OCI-LY7 (cell line): ENCODE data around the gene LY6G5C. TPM values are rescaled to one million over a fixed set of nuclear protein-coding genes. Genes with fewer than 3 reads are reported as not detected.

Source experiments
- BruUV-seq: library from RNA; stranded (reverse); fragments of 400-500 nt; replicated peaks from 2 replicates; lab custom pipeline; 2021; lab: Mats Ljungman, UMichigan
- CTCF ChIA-PET: fragments of 300-600 bp; sonication (Branson Sonifier 250); formaldehyde crosslinking; loops from one replicate; lab custom pipeline; 2022; ENCODE audit warnings: antibody characterized with exemption; ENCODE audit not compliant: unreplicated experiment; lab: Charles Lee
- POLR2A ChIA-PET: fragments of 300-600 bp; sonication (Branson Sonifier 250); formaldehyde crosslinking; loops from one replicate; lab custom pipeline; 2022; ENCODE audit warnings: antibody characterized with exemption; lab: Charles Lee
- DNase-seq: peaks from one replicate; pipeline ENCODE4 v3.0.0-alpha.2; 2015; ENCODE audit warnings: low spot score
- H2AFZ ChIP-seq: fragments of 200-600 bp; sonication (generic), shearing (Covaris generic); 2 replicates; pipeline ENCODE4 v1.6.1; 2014; ENCODE audit warnings: mild to moderate bottlenecking, antibody characterized with exemption, low read length, moderate library complexity
- H3K27ac ChIP-seq: fragments of 200-600 bp; sonication (generic); 2 replicates; pipeline ENCODE4 v1.5.1; 2014; ENCODE audit warnings: mixed run types, low read depth, mild to moderate bottlenecking, moderate library complexity, low read length, inconsistent platforms; ENCODE audit not compliant: poor library complexity, severe bottlenecking
- H3K36me3 ChIP-seq: fragments of 200-600 bp; sonication (generic); 2 replicates; pipeline ENCODE4 v1.6.1; 2014; ENCODE audit warnings: mild to moderate bottlenecking, antibody characterized with exemption, low read length, moderate library complexity, mixed read lengths; ENCODE audit not compliant: insufficient read depth
- H3K4me1 ChIP-seq: fragments of 200-600 bp; sonication (generic); 2 replicates; pipeline ENCODE4 v1.5.1; 2014; ENCODE audit warnings: mild to moderate bottlenecking, low read length; ENCODE audit not compliant: insufficient read depth, poor library complexity, severe bottlenecking
- H3K4me2 ChIP-seq: fragments of 200-600 bp; sonication (generic); 2 replicates; pipeline ENCODE4 v1.6.1; 2014; ENCODE audit warnings: mild to moderate bottlenecking, low read length
- H3K4me3 ChIP-seq: fragments of 200-600 bp; sonication (generic); 2 replicates; pipeline ENCODE4 v1.5.1; 2014; ENCODE audit warnings: mild to moderate bottlenecking, low read depth, low read length; ENCODE audit not compliant: poor library complexity, severe bottlenecking
- H3K79me2 ChIP-seq: fragments of 200-600 bp; sonication (generic); 2 replicates; pipeline ENCODE4 v1.6.1; 2016; ENCODE audit warnings: low read depth, mild to moderate bottlenecking, low read length, moderate library complexity, mixed read lengths; ENCODE audit not compliant: insufficient read depth
- H3K9me2 ChIP-seq: fragments of 200-600 bp; sonication (generic); 2 replicates; pipeline ENCODE4 v1.6.1; 2016; ENCODE audit warnings: mild to moderate bottlenecking, low read length, mixed read lengths; ENCODE audit not compliant: insufficient read depth
- H3K9me3 ChIP-seq: fragments of 200-600 bp; sonication (generic); 2 replicates; pipeline ENCODE4 v1.6.1; 2014; ENCODE audit warnings: mild to moderate bottlenecking, mixed run types, low read length, mixed read lengths
- H4K20me1 ChIP-seq: fragments of 200-600 bp; sonication (generic); 2 replicates; pipeline ENCODE4 v1.6.1; 2014; ENCODE audit warnings: mild to moderate bottlenecking, antibody characterized with exemption, low read length, moderate library complexity, mixed read lengths; ENCODE audit not compliant: insufficient read depth
- CTCF ChIP-seq: fragments of 200-600 bp; sonication (generic); conservative IDR thresholded peaks from 2 replicates; pipeline ENCODE4 v1.5.1; 2014; ENCODE audit warnings: mild to moderate bottlenecking, antibody characterized with exemption, low read length, moderate library complexity, mixed read lengths
- EZH2phosphoT487 ChIP-seq: fragments of 200-600 bp; sonication (generic); IDR thresholded peaks from 2 replicates; pipeline ENCODE4 v1.6.1; 2018; ENCODE audit warnings: low read depth, borderline replicate concordance, mild to moderate bottlenecking, mixed run types, antibody characterized with exemption, low read length, moderate library complexity, mixed read lengths
- intact Hi-C: fragments of 100-400 bp; cut with micrococcal nuclease; formaldehyde crosslinking; loops from one replicate; pipeline ENCODE4 v1.10.0; 2022; ENCODE audit not compliant: unreplicated experiment
- total RNA-seq, 2 experiments: library from RNA; depleted of rRNA in 1 of 2; stranded (reverse); fragments of >200 nt in 1 of 2; shearing (Covaris generic) in 1 of 2; gene quantifications; 2 replicates each; pipeline ENCODE4 v1.2.3, GENCODE V29; 2014 to 2022

The LY6G5C gene
- total RNA-seq, 2 experiments from 2014 or later, result 1.8 to 3.5 TPM

- TF ChIP-seq EZH2phosphoT487 (no peak), CTCF (no peak)
- peaks cover 14% of the 10 kb centered on the region for H3K36me3 ChIP-seq
- ChIA-PET CTCF (no interaction called here), POLR2A (interaction anchor here (0.6 to 4.0 kb wide), 4 partner anchors 19 to 113 kb away, joined by 3 to 19 read pairs (median 6); partner anchors contain the start of gene DDX39B)
- H3K27ac ChIP-seq, result no peak overlapping the region
- intact Hi-C loops, result no loop called here
- H3K4me3 ChIP-seq, result no peak overlapping the region
- H3K4me1 ChIP-seq, result peaks cover 35% of the 10 kb centered on the region
- H2AFZ ChIP-seq, result no peak overlapping the region
- no peaks in the 10 kb centered on the region for H3K9me3 ChIP-seq
- no peak for DNase-seq
- H4K20me1 ChIP-seq, result 0 out of 2 replicates have a peak, but pooled peaks cover 4% of the 10 kb centered on the region
- peaks cover 28% of the 10 kb centered on the region for H3K79me2 ChIP-seq
- no peaks in the 10 kb centered on the region for H3K9me2 ChIP-seq
- H3K4me2 ChIP-seq, result no peak overlapping the region
- BruUV-seq, result no TSS peak
Measured at GRCh38 chr6:31654574-31655348, 26.1 kb downstream of the LY6G5C start.

GRCh38 chr6:31652925-31653724 lies 27.7 kb downstream of the LY6G5C start:
- H3K9me2 ChIP-seq, result no peaks in the 10 kb centered on the region
- TSS peak; percentile 99 for BruUV-seq
- peak overlapping the region; percentile 75 for H3K27ac ChIP-seq
- H2AFZ ChIP-seq, result peak overlapping the region; percentile 5; the same call in 1 of the 2 replicates
- ChIA-PET POLR2A (interaction anchor here (0.6 to 4.0 kb wide), 18 partner anchors 8 to 539 kb away, joined by 3 to 19 read pairs (median 4); partner anchors contain the start of genes C6orf47, CSNK2B, DDX39B and EGFL8), CTCF (interaction anchor here (0.6 kb wide), 1 partner anchor 117 kb away, joined by 8 read pairs; no protein-coding TSS in a partner anchor)
- H3K79me2 ChIP-seq, result peaks cover 32% of the 10 kb centered on the region
- no peaks in the 10 kb centered on the region for H3K9me3 ChIP-seq
- TF ChIP-seq CTCF (peak; percentile 59), EZH2phosphoT487 (no peak)
- H3K4me2 ChIP-seq, result peak overlapping the region; percentile 78
- peaks cover 30% of the 10 kb centered on the region for H3K36me3 ChIP-seq
- 0 out of 2 replicates have a peak, but pooled peaks cover 4% of the 10 kb centered on the region for H4K20me1 ChIP-seq
- intact Hi-C loops, result loop anchor here (1.0 kb wide), 4 partner anchors 12 to 111 kb away; partner anchors contain the start of genes ATP6V1G2, DDX39B and PRRC2A
- DNase-seq, result peak; percentile 97
- H3K4me3 ChIP-seq, result peak overlapping the region; percentile 76
- peaks cover 19% of the 10 kb centered on the region for H3K4me1 ChIP-seq
